ENCODE measurements around the gene S100PBP.

Gene S100PBP

GRCh38 chr1:32861904-32862695, 44.6 kb downstream of the S100PBP start:
- TF ChIP-seq CTCF (conservative IDR thresholded peaks at IDR 0.05; ENCODE audit: low read depth, low read length) = no peak
- no peak overlapping the region for H3K4me3 ChIP-seq (ENCODE audit: low read depth, low read length)
- no peak for DNase-seq (ENCODE audit: low read depth)

DNA sequence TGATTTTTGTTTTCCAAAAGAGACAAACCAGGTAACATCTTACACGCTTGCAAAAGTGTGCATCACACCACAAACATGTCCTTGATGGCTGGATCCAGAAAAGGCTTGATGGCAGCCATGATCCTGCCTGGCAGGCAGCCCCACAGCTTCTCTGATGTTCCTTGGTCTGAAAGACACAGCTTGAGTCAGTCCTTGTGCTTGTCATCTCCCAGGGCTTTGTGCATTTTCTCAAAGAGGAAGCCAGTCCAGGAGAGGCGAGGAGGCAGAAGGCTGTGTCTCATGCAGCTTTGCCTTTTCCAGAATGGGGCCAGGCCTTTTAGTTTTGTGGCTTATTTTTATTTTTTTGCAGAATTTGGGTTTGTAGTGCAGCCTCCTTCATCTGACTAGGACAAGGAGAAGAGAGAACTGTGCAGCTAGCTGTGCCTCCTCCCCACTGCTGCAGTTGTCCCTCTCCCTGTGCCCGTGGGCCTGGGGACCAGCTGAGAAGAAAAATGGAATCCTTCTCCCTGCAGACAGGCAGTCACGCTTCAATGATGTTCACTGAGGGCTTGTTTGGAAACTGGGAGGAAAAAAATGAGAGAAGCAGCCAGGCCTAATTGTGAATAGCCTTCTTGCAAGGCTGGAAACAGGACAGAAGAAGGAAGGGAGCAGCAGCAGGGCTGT, 45.9 kb downstream of the S100PBP start:
- DNase-seq (ENCODE audit: low read depth) = no peak
- H3K4me3 ChIP-seq (ENCODE audit: low read depth, low read length) = no peak overlapping the region
- TF ChIP-seq CTCF (conservative IDR thresholded peaks at IDR 0.05; ENCODE audit: low read depth, low read length) = no peak

DNA sequence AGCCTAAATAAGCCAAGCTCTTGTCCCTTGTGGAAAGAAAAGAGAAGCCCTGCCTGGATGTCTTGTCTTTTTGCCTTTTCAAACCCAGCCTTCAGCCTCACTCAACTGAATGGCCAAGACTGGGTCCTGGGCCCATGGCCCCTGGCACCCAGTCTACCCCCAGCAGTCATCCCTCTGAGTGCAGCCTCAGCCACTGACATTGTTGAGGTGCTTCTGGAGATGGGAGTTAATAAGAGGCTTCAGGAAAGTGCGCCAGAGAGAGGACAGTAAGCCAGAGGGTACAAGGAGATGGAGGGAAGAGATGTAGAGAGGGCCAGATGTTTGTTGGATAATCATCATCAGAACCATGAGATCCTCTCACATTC, 46.4 kb downstream of the S100PBP start:
- no peak for TF ChIP-seq CTCF (conservative IDR thresholded peaks at IDR 0.05; ENCODE audit: low read depth, low read length)

GRCh38 chr1:32864375-32865019, 47.0 kb downstream of the S100PBP start:
- no peak overlapping the region for H3K4me3 ChIP-seq (ENCODE audit: low read depth, low read length)
- TF ChIP-seq CTCF (conservative IDR thresholded peaks at IDR 0.05; ENCODE audit: low read depth, low read length) = no peak
- no peak for DNase-seq (ENCODE audit: low read depth)

More for the DNA sequence above, 46.4 kb downstream of the S100PBP start:
- H3K4me3 ChIP-seq (ENCODE audit: low read depth, low read length) = no peak overlapping the region
- DNase-seq (ENCODE audit: low read depth) = no peak

DNA sequence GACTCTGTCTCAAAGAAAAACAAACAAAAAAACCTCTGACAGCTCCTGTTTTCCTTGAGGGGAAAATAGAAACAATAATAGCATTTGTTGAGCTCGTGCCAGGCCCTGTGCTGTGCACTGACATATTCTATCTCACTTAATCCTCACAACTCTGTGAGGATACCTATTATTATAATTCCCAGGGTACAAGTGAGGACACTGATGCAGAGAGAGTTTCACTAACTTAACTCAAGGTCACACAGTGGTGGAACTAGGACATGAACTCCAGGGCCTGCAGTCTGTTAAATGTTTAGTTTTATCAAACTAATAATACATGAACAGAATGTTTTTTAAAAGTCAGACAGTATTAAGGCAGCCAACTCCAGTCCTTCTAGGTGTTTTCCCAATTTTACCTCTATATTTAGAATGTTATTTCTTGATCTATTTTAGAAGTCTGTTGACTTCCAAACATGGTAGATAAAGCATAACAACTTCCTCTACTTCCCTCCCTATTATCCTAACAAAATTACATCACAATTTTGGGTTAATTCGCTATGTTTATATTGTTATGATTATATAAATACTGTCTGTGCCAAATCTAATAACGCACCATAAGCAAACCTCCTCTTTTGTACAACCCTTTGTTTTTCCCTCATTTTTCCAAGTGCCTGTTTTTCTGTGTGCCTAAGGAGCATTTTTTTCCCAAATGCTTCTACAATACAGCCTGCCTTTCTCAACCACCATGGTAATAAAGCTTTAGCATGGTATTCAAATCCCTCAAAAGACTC, 48.4 kb downstream of the S100PBP start:
- no peak overlapping the region for H3K4me3 ChIP-seq (ENCODE audit: low read depth, low read length)
- no peak for TF ChIP-seq CTCF (conservative IDR thresholded peaks at IDR 0.05; ENCODE audit: low read depth, low read length)
- DNase-seq (ENCODE audit: low read depth) = no peak

DNA sequence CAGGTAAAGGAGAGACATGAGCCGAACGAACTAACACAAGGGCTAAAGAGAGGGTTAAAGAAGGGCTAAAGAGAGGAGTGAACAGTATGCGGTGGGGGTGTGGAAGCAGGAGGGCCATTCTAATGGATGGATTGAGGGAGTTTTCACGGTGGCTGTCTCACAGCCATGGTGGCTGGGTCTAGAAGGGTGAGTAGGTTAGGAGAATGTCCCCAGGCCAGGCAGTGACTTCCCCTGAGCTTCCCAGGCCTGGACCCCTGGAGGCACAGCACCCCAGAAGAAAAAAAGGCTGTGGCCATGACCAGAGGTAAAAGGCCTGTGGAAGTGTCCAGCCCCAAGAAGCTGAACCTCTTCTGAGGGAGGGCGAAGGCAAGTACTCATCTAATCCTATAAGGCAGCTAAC, 49.7 kb downstream of the S100PBP start:
- H3K4me3 ChIP-seq (ENCODE audit: low read depth, low read length) = no peak overlapping the region
- no peak for DNase-seq (ENCODE audit: low read depth)
- TF ChIP-seq CTCF (conservative IDR thresholded peaks at IDR 0.05; ENCODE audit: low read depth, low read length) = no peak
